HG02610 (cell line): ENCODE data around the gene ASF1B.
A peak's percentile ranks its signal among the peaks of the same experiment; 100 is the strongest.

ENCODE experiments used
- ATAC-seq: cut with Tn5 transposase; IDR thresholded peaks from one replicate; pipeline ENCODE4 v1.9.1; 2021; ENCODE audit warnings: mild to moderate bottlenecking, moderate library complexity; ENCODE audit not compliant: unreplicated experiment

The ASF1B gene

GRCh38 chr19:14089662-14090508 is 46.5 kb downstream of the ASF1B start:
- no peak for ATAC-seq

GRCh38 chr19:14089412-14089661 is 47.1 kb downstream of the ASF1B start:
- no peak for ATAC-seq

- ATAC-seq, result no peak
These were observed 47.6 kb downstream of the ASF1B start for GRCh38 chr19:14088634-14089411.

- ATAC-seq, result no peak
These were observed 50.3 kb downstream of the ASF1B start for GRCh38 chr19:14086098-14086497.

GRCh38 chr19:14085309-14085995 is 50.9 kb downstream of the ASF1B start, which contains the start of gene C19orf67:
Gene C19orf67, minus strand, starts transcription at chr19:14085783. Its CDS starts 156 bp downstream, at chr19:14085627.
- no peak for ATAC-seq

GRCh38 chr19:14082675-14082960 is 53.8 kb downstream of the ASF1B start:
- ATAC-seq, result no peak

- peak; percentile 21 for ATAC-seq
These were observed 54.4 kb downstream of the ASF1B start for GRCh38 chr19:14081797-14082674.

GRCh38 chr19:14080887-14081796 is 55.2 kb downstream of the ASF1B start:
- peak; percentile 79 for ATAC-seq

- ATAC-seq, result no peak
These were observed 58.0 kb downstream of the ASF1B start for GRCh38 chr19:14078411-14078810.

GRCh38 chr19:14073925-14074838 is 62.2 kb downstream of the ASF1B start:
- ATAC-seq, result no peak

- peak; percentile 39 for ATAC-seq
These were observed 63.0 kb downstream of the ASF1B start for GRCh38 chr19:14073261-14073924.

GRCh38 chr19:14072535-14073260 is 63.7 kb downstream of the ASF1B start, which contains the start of gene MISP3:
Gene MISP3, plus strand, starts transcription at chr19:14072786. Its CDS starts 524 bp downstream, at chr19:14073310.
- no peak for ATAC-seq

GRCh38 chr19:14070268-14071050 is 65.9 kb downstream of the ASF1B start:
- ATAC-seq, result no peak
